ENCODE results near the gene COL16A1. TPM values are rescaled to one million over a fixed set of nuclear protein-coding genes. Genes with fewer than 3 reads are reported as not detected.
A peak's percentile ranks its signal among the peaks of the same experiment; 100 is the strongest.

COL16A1 gene
- total RNA-seq, 4 donors from 2014 or later = 4.3 to 11.4 (median 5.3) TPM

- H3K27ac ChIP-seq = no peak overlapping the region
- in situ Hi-C loops (cut with MboI; ENCODE audit: low sequenced_read_pairs in 4 of 4) (no loop called here), intact Hi-C loops (cut with DNase I; ENCODE audit: low total_unique reads) (no loop called here)
- ATAC-seq = no peak
- H3K27me3 ChIP-seq = no peaks in the 10 kb centered on the region
- DNase-seq = no peak
- peaks cover 0 to 6% of the 10 kb centered on the region in 2 donors for H3K36me3 ChIP-seq
- TF ChIP-seq, protein P1, sequence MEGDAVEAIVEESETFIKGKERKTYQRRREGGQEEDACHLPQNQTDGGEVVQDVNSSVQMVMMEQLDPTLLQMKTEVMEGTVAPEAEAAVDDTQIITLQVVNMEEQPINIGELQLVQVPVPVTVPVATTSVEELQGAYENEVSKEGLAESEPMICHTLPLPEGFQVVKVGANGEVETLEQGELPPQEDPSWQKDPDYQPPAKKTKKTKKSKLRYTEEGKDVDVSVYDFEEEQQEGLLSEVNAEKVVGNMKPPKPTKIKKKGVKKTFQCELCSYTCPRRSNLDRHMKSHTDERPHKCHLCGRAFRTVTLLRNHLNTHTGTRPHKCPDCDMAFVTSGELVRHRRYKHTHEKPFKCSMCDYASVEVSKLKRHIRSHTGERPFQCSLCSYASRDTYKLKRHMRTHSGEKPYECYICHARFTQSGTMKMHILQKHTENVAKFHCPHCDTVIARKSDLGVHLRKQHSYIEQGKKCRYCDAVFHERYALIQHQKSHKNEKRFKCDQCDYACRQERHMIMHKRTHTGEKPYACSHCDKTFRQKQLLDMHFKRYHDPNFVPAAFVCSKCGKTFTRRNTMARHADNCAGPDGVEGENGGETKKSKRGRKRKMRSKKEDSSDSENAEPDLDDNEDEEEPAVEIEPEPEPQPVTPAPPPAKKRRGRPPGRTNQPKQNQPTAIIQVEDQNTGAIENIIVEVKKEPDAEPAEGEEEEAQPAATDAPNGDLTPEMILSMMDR (IDR thresholded peaks at IDR 0.05 in 4 of 5, conservative IDR thresholded peaks at IDR 0.05 in 1 of 5) = no peak
- TF ChIP-seq POLR2A (IDR thresholded peaks at IDR 0.05) = no peak
- no peaks in the 10 kb centered on the region for H3K9me3 ChIP-seq
- no peak overlapping the region for H3K4me3 ChIP-seq
- peaks cover 28 to 40% of the 10 kb centered on the region in 2 donors for H3K4me1 ChIP-seq
Measured at GRCh38 chr1:31624309-31624708, 79.5 kb downstream of the COL16A1 start.

GRCh38 chr1:31623365-31623764 is 80.5 kb downstream of the COL16A1 start:
- ATAC-seq (no peak), DNase-seq (no peak)
- intact Hi-C loops (cut with DNase I; ENCODE audit: low total_unique reads) (no loop called here), in situ Hi-C loops (cut with MboI; ENCODE audit: low sequenced_read_pairs in 4 of 4) (no loop called here)
- H3K4me3 ChIP-seq = no peak overlapping the region
- no peaks in the 10 kb centered on the region for H3K9me3 ChIP-seq
- peaks cover under 1 to 3% (median 2%) of the 10 kb centered on the region in 3 donors for H3K27me3 ChIP-seq
- TF ChIP-seq, protein P1 (IDR thresholded peaks at IDR 0.05 in 4 of 5, conservative IDR thresholded peaks at IDR 0.05 in 1 of 5) = no peak
- no peak for TF ChIP-seq POLR2A (IDR thresholded peaks at IDR 0.05)
- H3K4me1 ChIP-seq = peaks cover 20 to 31% of the 10 kb centered on the region in 2 donors
- H3K27ac ChIP-seq = no peak overlapping the region
- H3K36me3 ChIP-seq = no peaks in the 10 kb centered on the region

- H3K9me3 ChIP-seq = no peaks in the 10 kb centered on the region
- in situ Hi-C loops (cut with MboI; ENCODE audit: low sequenced_read_pairs in 4 of 4) (no loop called here), intact Hi-C loops (cut with DNase I; ENCODE audit: low total_unique reads) (no loop called here)
- H3K27ac ChIP-seq = peak overlapping the region in 3 of 4 donors; percentile 13 to 35 (median 30)
- ATAC-seq = no peak
- peaks cover 12 to 13% (median 13%) of the 10 kb centered on the region in 3 donors for H3K27me3 ChIP-seq
- H3K4me3 ChIP-seq = no peak overlapping the region
- TF ChIP-seq, protein P1 (IDR thresholded peaks at IDR 0.05 in 4 of 5, conservative IDR thresholded peaks at IDR 0.05 in 1 of 5) = no peak
- no peak for TF ChIP-seq POLR2A (IDR thresholded peaks at IDR 0.05)
- no peaks in the 10 kb centered on the region for H3K36me3 ChIP-seq
- H3K4me1 ChIP-seq = peaks cover 17 to 24% of the 10 kb centered on the region in 2 donors
- no peak for DNase-seq
Measured at GRCh38 chr1:31621847-31622730, 81.7 kb downstream of the COL16A1 start.

- Histone ChIP-seq H3K9me3 (no peaks in the 10 kb centered on the region), H3K27me3 (peaks cover 18 to 20% (median 19%) of the 10 kb centered on the region in 3 donors), H3K27ac (no peak overlapping the region), H3K36me3 (no peaks in the 10 kb centered on the region), H3K4me1 (peaks cover 11 to 18% of the 10 kb centered on the region in 2 donors), H3K4me3 (no peak overlapping the region)
- TF ChIP-seq POLR2A (IDR thresholded peaks at IDR 0.05) = no peak
- TF ChIP-seq, protein P1 (IDR thresholded peaks at IDR 0.05 in 4 of 5, conservative IDR thresholded peaks at IDR 0.05 in 1 of 5) = no peak
- intact Hi-C loops (cut with DNase I; ENCODE audit: low total_unique reads) = no loop called here
- DNase-seq = no peak
- in situ Hi-C loops (cut with MboI; ENCODE audit: low sequenced_read_pairs in 4 of 4) = no loop called here
- ATAC-seq = no peak
Measured at GRCh38 chr1:31621498-31621820, 82.4 kb downstream of the COL16A1 start.

All from gastrocnemius medialis (tissue), 4 donors.